Esophagus muscularis mucosa (tissue), 4 donors: ENCODE measurements around the gene ARID5A.

ENCODE experiments used
- CTCF ChIP-seq, 3 experiments: fragments of 200-600 bp in 2 of 3; fragments of 450-650 bp in 1 of 3; sonication (generic) in 2 of 3; IDR thresholded peaks; one replicate each; pipeline ENCODE4 v1.5.1; 2017 to 2019; ENCODE audit warnings: antibody characterized with exemption in 3 of 3, mild to moderate bottlenecking in 2 of 3, moderate library complexity in 1 of 3
- EP300 ChIP-seq: sonication (generic); formaldehyde crosslinking; IDR thresholded peaks from one replicate; pipeline ENCODE4 v1.6.1; 2017; ENCODE audit warnings: antibody characterized with exemption
- POLR2A ChIP-seq: fragments of 450-650 bp; IDR thresholded peaks from one replicate; pipeline ENCODE4 v1.6.1; 2017; ENCODE audit warnings: antibody characterized with exemption, moderate library complexity, mild to moderate bottlenecking, low read depth
- POLR2AphosphoS5 ChIP-seq, 2 donors: sonication (generic); formaldehyde crosslinking; IDR thresholded peaks; one replicate each; pipeline ENCODE4 v1.6.1; 2017; ENCODE audit warnings: antibody characterized with exemption in 2 of 2

GRCh38 chr2:96579422-96579821 is 42.9 kb downstream of the ARID5A start:
- TF ChIP-seq CTCF (IDR thresholded peaks at IDR 0.05): no peak
- TF ChIP-seq EP300: no peak
- TF ChIP-seq POLR2A: no peak
- no peak for TF ChIP-seq POLR2AphosphoS5 (IDR thresholded peaks at IDR 0.05)
